SK-MEL-5 (cell line): ENCODE measurements around the gene ZMPSTE24. TPM values are rescaled to one million over a fixed set of nuclear protein-coding genes. Genes with fewer than 3 reads are reported as not detected.
"Not testable (repeated sequence)": the region's sequence is repeated elsewhere in the genome, so short reads cannot be mapped to it uniquely, and the experiment has no call there.

Experiments used
- DNase-seq: peaks from one replicate; pipeline ENCODE4 v3.0.0-alpha.2; 2016; ENCODE audit warnings: low read depth, low spot score
- in situ Hi-C: cut with HindIII; loops from 2 replicates; pipeline ENCODE4 v1.10.0; 2016; ENCODE audit warnings: low sequenced_read_pairs, high pct_unique_total_duplicates, low pct_unique_long_range_greater_than_20kb
- total RNA-seq: library from RNA; depleted of rRNA; stranded (reverse); fragments of >200 nt; shearing (Covaris generic); gene quantifications from 2 replicates; pipeline ENCODE4 v1.2.3, GENCODE V29; 2014; rRNA removed

Gene ZMPSTE24
- total RNA-seq, 1 experiment from 2014 or later = 56.5 TPM

DNA sequence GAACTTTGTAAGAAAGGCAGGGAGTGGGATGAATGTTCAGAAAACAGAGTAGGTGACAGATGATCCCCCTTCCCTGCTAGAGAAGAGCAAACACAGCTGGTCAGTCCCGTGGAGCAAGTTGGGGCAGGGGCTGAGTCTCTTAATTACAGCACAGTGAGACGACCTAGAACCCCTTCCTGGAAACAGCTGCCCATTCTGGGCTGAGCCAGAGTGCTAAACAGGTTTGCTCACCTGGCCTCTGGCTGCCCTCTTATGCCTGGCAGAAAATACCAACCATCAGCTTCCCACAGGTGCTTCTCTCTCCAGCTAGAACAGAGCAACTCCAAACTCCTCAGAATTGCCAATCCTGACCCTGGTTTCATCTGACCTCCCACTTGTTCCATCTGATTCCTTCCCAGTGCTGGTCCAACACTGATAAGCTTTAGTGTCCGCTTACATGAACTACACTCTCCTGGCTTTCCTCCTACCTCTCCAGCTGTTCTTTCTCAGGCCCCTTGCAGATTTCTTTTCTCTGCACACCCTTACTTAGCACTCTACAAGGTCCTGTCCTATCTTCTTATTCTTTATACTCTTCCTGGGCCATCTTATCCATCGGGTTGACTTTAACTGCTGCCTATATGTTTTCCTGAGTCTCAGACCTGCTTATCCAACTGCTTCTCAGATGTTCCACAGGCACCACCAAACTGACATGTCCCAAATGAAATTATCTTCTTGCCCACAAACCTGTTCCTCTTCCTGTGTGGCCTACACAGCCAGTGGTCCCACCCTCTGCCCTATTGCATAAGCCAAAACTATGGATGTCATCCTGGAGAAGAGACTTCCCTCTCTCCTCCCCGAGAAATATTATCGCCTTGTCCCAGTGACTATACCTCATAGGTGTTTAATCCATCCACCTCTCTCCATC is 81.6 kb downstream of the ZMPSTE24 start:
- no peak for DNase-seq
- in situ Hi-C loops = no loop called here

DNA sequence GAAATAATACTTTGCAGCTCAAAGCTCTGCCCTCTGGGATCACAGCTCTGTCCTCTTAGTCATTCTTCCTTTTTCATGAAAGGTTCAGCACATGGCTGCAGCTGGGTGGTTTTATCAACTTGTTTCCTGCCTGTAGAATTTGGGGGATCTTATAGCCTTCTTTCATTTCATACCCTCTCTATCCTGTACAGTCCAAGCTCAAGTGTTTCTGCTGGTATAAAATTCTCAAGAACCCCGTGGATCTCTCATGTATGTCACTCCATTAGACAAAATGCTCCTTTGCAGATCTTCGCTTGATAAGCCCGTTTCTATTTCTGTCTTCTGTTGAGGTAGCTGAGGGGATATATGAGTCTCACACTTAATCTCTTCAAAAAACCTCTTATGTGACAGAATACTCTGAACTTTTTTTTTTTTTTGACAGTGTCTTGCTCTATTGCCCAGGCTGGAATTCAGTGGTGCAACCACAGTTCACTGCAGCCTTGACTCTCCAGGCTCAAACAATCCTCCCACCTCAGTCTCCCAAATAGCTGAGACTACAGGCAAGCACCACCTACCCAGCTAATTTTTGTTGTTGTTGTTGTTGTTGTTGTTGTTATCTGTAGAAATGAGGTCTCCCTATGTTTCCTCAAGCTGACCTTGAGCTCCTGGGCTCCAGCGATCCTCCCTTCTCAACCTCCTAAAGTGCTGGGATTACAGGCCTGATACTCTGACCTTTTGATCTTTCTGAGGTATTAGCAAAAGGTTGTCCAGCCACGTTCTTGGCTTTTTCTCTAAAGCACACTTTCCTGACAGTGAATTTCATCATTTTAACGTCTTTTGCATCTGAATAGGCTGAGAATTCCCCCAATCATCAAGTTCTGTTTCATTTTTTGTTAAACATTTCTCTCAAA is 83.7 kb downstream of the ZMPSTE24 start:
- in situ Hi-C loops = no loop called here
- DNase-seq = no peak

GRCh38 chr1:40342381-40342717 is 84.3 kb downstream of the ZMPSTE24 start:
- in situ Hi-C loops = not testable (repeated sequence)

More at GRCh38 chr1:40342381-40342717, 84.3 kb downstream of the ZMPSTE24 start:
- not testable (repeated sequence) for DNase-seq

Other genes starting within 250 kb of the ZMPSTE24 start
- 307 and 314 TPM in 2 replicates for gene CAP1, start 217.5 kb upstream of the ZMPSTE24 start, total RNA-seq
- 110 and 126 TPM in 2 replicates for gene PPT1, start 161.0 kb upstream of the ZMPSTE24 start, total RNA-seq
- gene RLF, start 96.8 kb upstream of the ZMPSTE24 start, total RNA-seq = 22.9 and 24.0 TPM in 2 replicates
- gene TMCO2, start 10.3 kb upstream of the ZMPSTE24 start, total RNA-seq = not detected in 2 replicates
- 0.53 and 0.63 TPM in 2 replicates for gene COL9A2, start 59.0 kb downstream of the ZMPSTE24 start, total RNA-seq
- gene SMAP2, start 115.5 kb downstream of the ZMPSTE24 start, total RNA-seq = 20.5 and 21.1 TPM in 2 replicates
- 3.3 and 3.4 TPM in 2 replicates for gene ZFP69B, start 192.2 kb downstream of the ZMPSTE24 start, total RNA-seq
- gene ZFP69, start 219.1 kb downstream of the ZMPSTE24 start, total RNA-seq = 4.0 and 5.7 TPM in 2 replicates